ENCODE measurements around the gene ERFL. TPM values are rescaled to one million over a fixed set of nuclear protein-coding genes. Genes with fewer than 3 reads are reported as not detected.

The ERFL gene
- polyA plus RNA-seq, 1 of the 3 experiments (the other 2 are of a cell fraction) = 0.07 TPM

- Histone ChIP-seq H3K9me3 (no peaks in the 10 kb centered on the region), H3K9me2 (no peaks in the 10 kb centered on the region), H3K27me3 (ENCODE audit: insufficient read depth) (no peaks in the 10 kb centered on the region), H3K9ac (no peak overlapping the region), H3K4me1 (ENCODE audit: control insufficient read depth in 1 of 2, insufficient read depth in 2 of 2, low read depth in 1 of 2, low read length in 1 of 2) (peaks cover 0 to 5% of the 10 kb centered on the region in 2 experiments; a peak in 1 of 4 replicates), H2AFZ (ENCODE audit: low read depth) (no peak overlapping the region), H4K20me1 (ENCODE audit: insufficient read depth) (peaks cover 2% of the 10 kb centered on the region; the same call in 1 of the 2 replicates), H3K4me3 (ENCODE audit: low read depth in 2 of 2, low read length in 1 of 2) (no peak overlapping the region), H3F3A (replicated peaks; ENCODE audit: insufficient read depth) (peaks cover 31% of the 10 kb centered on the region), H3K4me2 (no peak overlapping the region), H3K27ac (ENCODE audit: low read depth in 2 of 2, low read length in 1 of 2) (no peak overlapping the region), H3K36me3 (replicated peaks in 1 of 2; ENCODE audit: control insufficient read depth in 1 of 2, insufficient read depth in 2 of 2, low read length in 1 of 2) (no peaks in the 10 kb centered on the region), H3K79me2 (ENCODE audit: insufficient read depth) (no peaks in the 10 kb centered on the region)
- TF ChIP-seq TEAD4 (IDR thresholded peaks at IDR 0.05; ENCODE audit: borderline replicate concordance, insufficient read depth) = no peak
- TF ChIP-seq GABPA (IDR thresholded peaks at IDR 0.05; ENCODE audit: low read depth) = no peak
- no peak for TF ChIP-seq USF1 (IDR thresholded peaks at IDR 0.05; ENCODE audit: borderline replicate concordance, low read depth)
- no peak for TF ChIP-seq CTCF (IDR thresholded peaks at IDR 0.05)
- TF ChIP-seq FOXJ3 (CRISPR knock-in tag; IDR thresholded peaks at IDR 0.05) = no peak
- TF ChIP-seq GATA2 (CRISPR knock-in tag; IDR thresholded peaks at IDR 0.05) = no peak
- no peak for TF ChIP-seq POLR2AphosphoS5 (IDR thresholded peaks at IDR 0.05; ENCODE audit: low read depth, low read length)
- TF ChIP-seq JUND (IDR thresholded peaks at IDR 0.05) = no peak
- TF ChIP-seq MEF2A (IDR thresholded peaks at IDR 0.05; ENCODE audit: borderline replicate concordance, low read depth) = no peak
- TF ChIP-seq SIN3A (IDR thresholded peaks at IDR 0.05; ENCODE audit: borderline replicate concordance, low read depth, low read length) = no peak
- no peak for TF ChIP-seq SMC3 (IDR thresholded peaks at IDR 0.05; ENCODE audit: low read depth, low read length)
- no peak for TF ChIP-seq PBX3 (IDR thresholded peaks at IDR 0.05)
- no peak for TF ChIP-seq USF2 (IDR thresholded peaks at IDR 0.05; ENCODE audit: borderline replicate concordance, low read depth, low read length)
- no peak for TF ChIP-seq TCF12 (IDR thresholded peaks at IDR 0.05)
- TF ChIP-seq CHD2 (IDR thresholded peaks at IDR 0.05; ENCODE audit: low read length, partially characterized antibody) = no peak
- TF ChIP-seq EZH2phosphoT487 (IDR thresholded peaks at IDR 0.05; ENCODE audit: borderline replicate concordance, low read depth) = no peak
- TF ChIP-seq MAX (IDR thresholded peaks at IDR 0.05; ENCODE audit: low read depth) = no peak
- TF ChIP-seq NRF1 (IDR thresholded peaks at IDR 0.05; ENCODE audit: low read depth, low read length) = no peak
- TF ChIP-seq RAD21 (IDR thresholded peaks at IDR 0.05; ENCODE audit: low read length) = no peak
- ChIA-PET CTCF (no interaction called here), POLR2A (no interaction called here)
- whole genome bisulfite sequencing (ENCODE audit: low lambda C conversion rate) = 82% methylated on average over 16 of the region's 17 CpGs
- no peak for DNase-seq
These were observed 50.0 kb downstream of the ERFL start for GRCh38 chr19:41877916-41878905.
